NCI-H146 treated with DMSO at 0.1 percent for 48 hours (cell line): ENCODE data around the gene RIMS4.

Experiments
- DNase-seq: peaks from one replicate; lab custom pipeline; 2025; ENCODE audit not compliant: unreplicated experiment; lab: John Stamatoyannopoulos, UW

The RIMS4 gene

GRCh38 chr20:44810391-44811149 lies at the start of gene RIMS4:
RIMS4 (minus strand) TSS chr20:44810546; CDS start chr20:44810271, 275 bp downstream.
- peak; percentile 10 for DNase-seq

GRCh38 chr20:44858606-44859360 lies 48.4 kb upstream of the RIMS4 start:
- DNase-seq, result no peak

GRCh38 chr20:44856856-44857448 lies 46.6 kb upstream of the RIMS4 start:
- no peak for DNase-seq

GRCh38 chr20:44856442-44856841 lies 46.1 kb upstream of the RIMS4 start:
- no peak for DNase-seq

- DNase-seq, result no peak
These were observed 41.2 kb upstream of the RIMS4 start for GRCh38 chr20:44851545-44851944.

GRCh38 chr20:44850837-44851236 lies 40.5 kb upstream of the RIMS4 start:
- DNase-seq, result no peak

GRCh38 chr20:44850272-44850671 lies 39.9 kb upstream of the RIMS4 start:
- no peak for DNase-seq

GRCh38 chr20:44849703-44850102 lies 39.4 kb upstream of the RIMS4 start:
- DNase-seq, result no peak

- no peak for DNase-seq
These were observed 38.1 kb upstream of the RIMS4 start for GRCh38 chr20:44848254-44849015.

GRCh38 chr20:44843876-44844275 lies 33.5 kb upstream of the RIMS4 start:
- DNase-seq, result no peak

- no peak for DNase-seq
These were observed 31.6 kb upstream of the RIMS4 start for GRCh38 chr20:44841955-44842354.

- DNase-seq, result no peak
These were observed 30.5 kb upstream of the RIMS4 start for GRCh38 chr20:44840826-44841225.

- DNase-seq, result no peak
These were observed 29.1 kb upstream of the RIMS4 start for GRCh38 chr20:44839481-44839880.

- DNase-seq, result no peak
These were observed 28.2 kb upstream of the RIMS4 start for GRCh38 chr20:44838521-44838920.

- no peak for DNase-seq
These were observed 27.6 kb upstream of the RIMS4 start for GRCh38 chr20:44837946-44838345.

- no peak for DNase-seq
These were observed 26.3 kb upstream of the RIMS4 start for GRCh38 chr20:44836601-44837120.

GRCh38 chr20:44835661-44836221 lies 25.4 kb upstream of the RIMS4 start:
- DNase-seq, result no peak

- DNase-seq, result no peak
These were observed 24.8 kb upstream of the RIMS4 start for GRCh38 chr20:44835116-44835515.

GRCh38 chr20:44834693-44835092 lies 24.3 kb upstream of the RIMS4 start:
- DNase-seq, result no peak

- no peak for DNase-seq
These were observed 23.1 kb upstream of the RIMS4 start for GRCh38 chr20:44833437-44833836.

- peak; percentile 7 for DNase-seq
These were observed 22.4 kb upstream of the RIMS4 start for GRCh38 chr20:44832724-44833123.
